Lower lobe of right lung (tissue), 2 donors: Measurements from ENCODE around the gene EVI5L. TPM values are rescaled to one million over a fixed set of nuclear protein-coding genes. Genes with fewer than 3 reads are reported as not detected.

Experiments
- ATAC-seq, 2 donors: fragments of 200-7000 bp; cut with Tn5 transposase; one replicate each; pipeline ENCODE4 v1.9.1; 2020 to 2022; ENCODE audit warnings: mild to moderate bottlenecking in 2 of 2, moderate library complexity in 2 of 2
- DNase-seq: peaks from one replicate; pipeline ENCODE4 v3.0.0-alpha.2; 2020
- H3K27ac ChIP-seq: fragments of 200-600 bp; one replicate; pipeline ENCODE4 v1.8.0; 2022
- H3K27me3 ChIP-seq: fragments of 200-600 bp; one replicate; pipeline ENCODE4 v1.8.0; 2022; ENCODE audit warnings: low read depth
- H3K36me3 ChIP-seq: fragments of 200-600 bp; one replicate; pipeline ENCODE4 v1.8.0; 2022; ENCODE audit warnings: mild to moderate bottlenecking
- H3K4me1 ChIP-seq: fragments of 200-600 bp; one replicate; pipeline ENCODE4 v1.8.0; 2022
- H3K4me3 ChIP-seq: fragments of 200-600 bp; one replicate; pipeline ENCODE4 v1.8.0; 2022; ENCODE audit warnings: mild to moderate bottlenecking
- H3K9me3 ChIP-seq: fragments of 200-600 bp; one replicate; pipeline ENCODE4 v1.8.0; 2022
- CTCF ChIP-seq: fragments of 200-600 bp; IDR thresholded peaks from one replicate; pipeline ENCODE4 v1.8.0; 2022; ENCODE audit warnings: antibody characterized with exemption, mild to moderate bottlenecking
- intact Hi-C: fragments of 100-400 bp; cut with DNase I; formaldehyde crosslinking; loops from one replicate; pipeline ENCODE4 v1.11.0; 2022
- total RNA-seq: library from RNA; stranded (reverse); fragmentation: NEBNext Ultra II Directional; extraction: Animal tissue kit (Norgen Biotek cat#: 25700); gene quantifications from one replicate; pipeline ENCODE4 v1.2.1, GENCODE V29; 2021
- donor health status: DM: no; HTN: yes; CAD: no; lungs with severe emphysema.

The EVI5L gene
- total RNA-seq, 1 donor from 2014 or later: 11.7 TPM

- Histone ChIP-seq H3K4me1 (peaks cover 8% of the 10 kb centered on the region), H3K27me3 (peaks cover 22% of the 10 kb centered on the region), H3K4me3 (no peak overlapping the region), H3K27ac (no peak overlapping the region), H3K9me3 (no peaks in the 10 kb centered on the region), H3K36me3 (no peaks in the 10 kb centered on the region)
- intact Hi-C loops: no loop called here
- DNase-seq: no peak
- no peak for ATAC-seq
- TF ChIP-seq CTCF: no peak
Observed at GRCh38 chr19:7877249-7877836, 47.3 kb downstream of the EVI5L start.

GRCh38 chr19:7879111-7879807 is 49.2 kb downstream of the EVI5L start:
- Histone ChIP-seq H3K4me1 (no peaks in the 10 kb centered on the region), H3K27me3 (peaks cover 5% of the 10 kb centered on the region), H3K9me3 (no peaks in the 10 kb centered on the region), H3K4me3 (no peak overlapping the region), H3K36me3 (no peaks in the 10 kb centered on the region), H3K27ac (no peak overlapping the region)
- intact Hi-C loops: no loop called here
- DNase-seq (no peak), ATAC-seq (no peak)
- TF ChIP-seq CTCF: no peak

- H3K27me3 ChIP-seq: no peaks in the 10 kb centered on the region
- ATAC-seq (no peak), DNase-seq (no peak)
- no peaks in the 10 kb centered on the region for H3K4me1 ChIP-seq
- no peak overlapping the region for H3K4me3 ChIP-seq
- intact Hi-C loops: no loop called here
- no peak overlapping the region for H3K27ac ChIP-seq
- no peak for TF ChIP-seq CTCF
- H3K9me3 ChIP-seq: no peaks in the 10 kb centered on the region
- H3K36me3 ChIP-seq: no peaks in the 10 kb centered on the region
Observed at GRCh38 chr19:7879836-7880235, 49.8 kb downstream of the EVI5L start.

GRCh38 chr19:7881910-7882309 is 51.9 kb downstream of the EVI5L start:
- no peak for DNase-seq
- H3K4me1 ChIP-seq: no peaks in the 10 kb centered on the region
- H3K27me3 ChIP-seq: no peaks in the 10 kb centered on the region
- no peak for ATAC-seq
- no peaks in the 10 kb centered on the region for H3K36me3 ChIP-seq
- H3K27ac ChIP-seq: no peak overlapping the region
- no peaks in the 10 kb centered on the region for H3K9me3 ChIP-seq
- intact Hi-C loops: no loop called here
- H3K4me3 ChIP-seq: no peak overlapping the region
- no peak for TF ChIP-seq CTCF

- TF ChIP-seq CTCF: no peak
- H3K4me1 ChIP-seq: no peaks in the 10 kb centered on the region
- no peak overlapping the region for H3K27ac ChIP-seq
- no peaks in the 10 kb centered on the region for H3K36me3 ChIP-seq
- no peak overlapping the region for H3K4me3 ChIP-seq
- no peak for ATAC-seq
- no peak for DNase-seq
- H3K9me3 ChIP-seq: no peaks in the 10 kb centered on the region
- peaks cover 6% of the 10 kb centered on the region for H3K27me3 ChIP-seq
- intact Hi-C loops: no loop called here
Observed at GRCh38 chr19:7883105-7883504, 53.1 kb downstream of the EVI5L start.
